ENCODE results near the gene CXorf38.

GRCh38 chrX:40647307-40648197, at the start of gene CXorf38:
- TF ChIP-seq POLR2A (IDR thresholded peaks at IDR 0.05) = peak; percentile 31 to 76
- TF ChIP-seq CTCF (IDR thresholded peaks at IDR 0.05) = no peak

All from uterus (tissue), 2 donors.